CD14-positive monocyte (primary cell): ENCODE measurements around the gene UBE3C. TPM values are rescaled to one million over a fixed set of nuclear protein-coding genes. Genes with fewer than 3 reads are reported as not detected.

Source experiments
- DNase-seq, 3 donors: peaks; one replicate each; pipeline ENCODE4 v3.0.0-alpha.2; 2011 to 2022
- H2AFZ ChIP-seq: 2 replicates; pipeline ENCODE4 v1.6.0; 2012; ENCODE audit warnings: mild to moderate bottlenecking, low read depth, low read length, inconsistent platforms; ENCODE audit not compliant: insufficient read depth, poor library complexity, severe bottlenecking
- H3K27ac ChIP-seq, 2 donors: 1 replicate in 1 of 2; 2 replicates in 1 of 2; pipeline ENCODE4 v1.5.1; 2012 to 2013; ENCODE audit warnings: low read length in 2 of 2, control low read depth in 1 of 2, inconsistent platforms in 1 of 2, low read depth in 1 of 2, mild to moderate bottlenecking in 1 of 2
- H3K27me3 ChIP-seq, 2 donors: one replicate each; pipeline versions ENCODE4 v1.6.0 to v1.6.1; 2011 to 2013; ENCODE audit warnings: low read length in 2 of 2; ENCODE audit not compliant: control insufficient read depth in 2 of 2, insufficient read depth in 2 of 2
- H3K36me3 ChIP-seq, 2 donors: replicated peaks in 1 of 2; 1 replicate in 1 of 2; 2 replicates in 1 of 2; pipeline versions ENCODE4 v1.5.1 to v1.6.1; 2012 to 2013; ENCODE audit warnings: low read length in 2 of 2, control low read depth in 1 of 2, inconsistent platforms in 1 of 2, mild to moderate bottlenecking in 1 of 2; ENCODE audit not compliant: insufficient read depth in 2 of 2, control insufficient read depth in 1 of 2
- H3K4me1 ChIP-seq, 2 donors: 1 replicate in 1 of 2; 2 replicates in 1 of 2; pipeline versions ENCODE4 v1.5.1 to v1.6.1; 2012 to 2013; ENCODE audit warnings: low read length in 2 of 2, control low read depth in 1 of 2, inconsistent platforms in 1 of 2, mild to moderate bottlenecking in 1 of 2, moderate library complexity in 1 of 2; ENCODE audit not compliant: insufficient read depth in 2 of 2, control insufficient read depth in 1 of 2
- H3K4me2 ChIP-seq: replicated peaks from 2 replicates; pipeline ENCODE3; 2012; ENCODE audit warnings: low read length, moderate library complexity, mild to moderate bottlenecking; ENCODE audit not compliant: poor library complexity, severe bottlenecking; ENCODE audit errors: extremely low read depth
- H3K4me3 ChIP-seq, 3 experiments: fragments of 200-600 bp in 1 of 3; sonication (generic) in 1 of 3; replicated peaks in 1 of 3; 1 replicate in 2 of 3; 2 replicates in 1 of 3; pipeline ENCODE4 v1.5.1; 2011 to 2013; ENCODE audit warnings: low read length in 3 of 3, mild to moderate bottlenecking in 3 of 3, control low read depth in 2 of 3, low read depth in 2 of 3, inconsistent platforms in 1 of 3, moderate library complexity in 1 of 3
- H3K79me2 ChIP-seq: 2 replicates; pipeline ENCODE4 v1.6.0; 2012; ENCODE audit warnings: mild to moderate bottlenecking, control low read depth, inconsistent platforms, low read length, moderate library complexity; ENCODE audit not compliant: insufficient read depth
- H3K9ac ChIP-seq: 2 replicates; pipeline ENCODE4 v1.6.0; 2017; ENCODE audit warnings: low read length, mild to moderate bottlenecking; ENCODE audit not compliant: insufficient read depth, poor library complexity, severe bottlenecking
- H3K9me3 ChIP-seq, 2 donors: replicated peaks in 1 of 2; 1 replicate in 1 of 2; 2 replicates in 1 of 2; pipeline versions ENCODE4 v1.5.1 to v1.6.1; 2012 to 2013; ENCODE audit warnings: low read length in 2 of 2, control low read depth in 1 of 2; ENCODE audit not compliant: control insufficient read depth in 1 of 2, insufficient read depth in 1 of 2
- H4K20me1 ChIP-seq: 2 replicates; pipeline ENCODE4 v1.6.0; 2012; ENCODE audit warnings: mild to moderate bottlenecking, low read length, control low read depth, moderate library complexity; ENCODE audit not compliant: insufficient read depth
- H3K27ac Mint-ChIP-seq, 7 donors: one replicate each; pipeline ENCODE4 v1.8.0; 2020; ENCODE audit warnings: mild to moderate bottlenecking in 7 of 7, mixed read lengths in 7 of 7, moderate library complexity in 6 of 7, inconsistent platforms in 2 of 7
- H3K27me3 Mint-ChIP-seq, 3 donors: one replicate each; pipeline ENCODE4 v1.8.0; 2021 to 2022; ENCODE audit warnings: low read depth in 3 of 3, mild to moderate bottlenecking in 3 of 3, mixed read lengths in 3 of 3, moderate library complexity in 3 of 3, inconsistent platforms in 1 of 3
- H3K36me3 Mint-ChIP-seq, 2 donors: one replicate each; pipeline ENCODE4 v1.8.0; 2020; ENCODE audit warnings: mixed read lengths in 2 of 2, inconsistent platforms in 1 of 2, mild to moderate bottlenecking in 1 of 2
- H3K4me1 Mint-ChIP-seq: one replicate; pipeline ENCODE4 v1.8.0; 2020; ENCODE audit warnings: mild to moderate bottlenecking, mixed read lengths
- H3K4me3 Mint-ChIP-seq, 2 donors: one replicate each; pipeline ENCODE4 v1.8.0; 2020; ENCODE audit warnings: mild to moderate bottlenecking in 2 of 2, mixed read lengths in 2 of 2, moderate library complexity in 1 of 2
- H3K9me3 Mint-ChIP-seq, 7 donors: one replicate each; pipeline ENCODE4 v1.8.0; 2020 to 2022; ENCODE audit warnings: mixed read lengths in 7 of 7, mild to moderate bottlenecking in 6 of 7, moderate library complexity in 6 of 7, inconsistent platforms in 2 of 7
- WGBS: methylation state at CpG from one replicate; pipeline ENCODE4 v1.1.5; 2013; ENCODE audit warnings: missing lambda C conversion rate; ENCODE audit not compliant: insufficient coverage; 5-methylcytosine and 5-hydroxymethylcytosine counted together
- intact Hi-C, 2 donors: fragments of 100-400 bp; cut with micrococcal nuclease; formaldehyde crosslinking; loops; one replicate each; pipeline versions ENCODE4 v1.15.0 to v1.15.1; 2023
- polyA plus RNA-seq, 3 donors: library from polyadenylated mRNA; depleted of rRNA in 1 of 3; unstranded in 2 of 3; stranded (reverse) in 1 of 3; fragments of 300-500 nt in 2 of 3; fragments of >200 nt in 1 of 3; fragmentation: Illumina TruSeq in 2 of 3; gene quantifications; 1 replicate in 2 of 3; 2 replicates in 1 of 3; pipeline ENCODE4 v1.2.3, GENCODE V29; 2012 to 2021
- TF ChIP-seq, protein P1 (sequence below): fragments of 200-600 bp; IDR thresholded peaks from one replicate; pipeline ENCODE4 v1.8.0; 2022; ENCODE audit warnings: antibody characterized with exemption, mild to moderate bottlenecking

UBE3C gene
- polyA plus RNA-seq, 3 donors: 19.5 to 34.5 (median 24.3) TPM

DNA sequence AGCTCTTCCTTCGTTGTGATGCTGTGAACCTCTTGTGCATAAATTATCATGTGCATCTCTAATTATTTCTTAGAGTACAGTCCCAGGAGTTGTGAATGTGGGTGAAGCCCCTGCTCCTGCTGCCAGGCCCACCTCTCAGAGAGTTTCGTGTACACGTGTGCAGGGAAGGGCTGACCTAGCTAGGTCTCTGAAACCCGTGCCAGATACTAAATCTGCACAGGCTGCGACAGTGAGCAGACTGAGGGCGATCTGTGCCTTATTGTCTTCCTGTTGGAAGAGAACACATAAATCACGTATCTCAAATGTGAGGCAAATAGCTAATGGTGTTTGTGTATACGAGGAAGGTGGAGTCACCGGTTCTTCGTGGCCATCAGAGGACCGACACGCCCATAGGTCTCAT is 126.3 kb downstream of the UBE3C start:
- Histone ChIP-seq H2AFZ (no peak overlapping the region), H3K9me3 (no peaks in the 10 kb centered on the region), H3K4me2 (no peak overlapping the region), H3K4me3 (no peak overlapping the region), H3K79me2 (no peaks in the 10 kb centered on the region), H3K9ac (no peak overlapping the region), H3K27ac (no peak overlapping the region), H3K4me1 (no peaks in the 10 kb centered on the region), H3K36me3 (peaks cover 63 to 91% of the 10 kb centered on the region in 2 donors), H3K27me3 (no peaks in the 10 kb centered on the region), H4K20me1 (no peaks in the 10 kb centered on the region)
- H3K9me3 Mint-ChIP-seq: no peaks in the 10 kb centered on the region
- no peaks in the 10 kb centered on the region for H3K27me3 Mint-ChIP-seq
- H3K27ac Mint-ChIP-seq: peak overlapping the region in 2 of 7 donors; percentile 13 to 26
- H3K4me3 Mint-ChIP-seq: no peak overlapping the region
- peaks cover 63 to 87% of the 10 kb centered on the region in 2 donors for H3K36me3 Mint-ChIP-seq
- no peak for DNase-seq
- WGBS: 97% methylated on average over 11 of the region's 12 CpGs
- TF ChIP-seq, protein P1, sequence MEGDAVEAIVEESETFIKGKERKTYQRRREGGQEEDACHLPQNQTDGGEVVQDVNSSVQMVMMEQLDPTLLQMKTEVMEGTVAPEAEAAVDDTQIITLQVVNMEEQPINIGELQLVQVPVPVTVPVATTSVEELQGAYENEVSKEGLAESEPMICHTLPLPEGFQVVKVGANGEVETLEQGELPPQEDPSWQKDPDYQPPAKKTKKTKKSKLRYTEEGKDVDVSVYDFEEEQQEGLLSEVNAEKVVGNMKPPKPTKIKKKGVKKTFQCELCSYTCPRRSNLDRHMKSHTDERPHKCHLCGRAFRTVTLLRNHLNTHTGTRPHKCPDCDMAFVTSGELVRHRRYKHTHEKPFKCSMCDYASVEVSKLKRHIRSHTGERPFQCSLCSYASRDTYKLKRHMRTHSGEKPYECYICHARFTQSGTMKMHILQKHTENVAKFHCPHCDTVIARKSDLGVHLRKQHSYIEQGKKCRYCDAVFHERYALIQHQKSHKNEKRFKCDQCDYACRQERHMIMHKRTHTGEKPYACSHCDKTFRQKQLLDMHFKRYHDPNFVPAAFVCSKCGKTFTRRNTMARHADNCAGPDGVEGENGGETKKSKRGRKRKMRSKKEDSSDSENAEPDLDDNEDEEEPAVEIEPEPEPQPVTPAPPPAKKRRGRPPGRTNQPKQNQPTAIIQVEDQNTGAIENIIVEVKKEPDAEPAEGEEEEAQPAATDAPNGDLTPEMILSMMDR: no peak
- intact Hi-C loops: no loop called here
- H3K4me1 Mint-ChIP-seq: no peaks in the 10 kb centered on the region

DNA sequence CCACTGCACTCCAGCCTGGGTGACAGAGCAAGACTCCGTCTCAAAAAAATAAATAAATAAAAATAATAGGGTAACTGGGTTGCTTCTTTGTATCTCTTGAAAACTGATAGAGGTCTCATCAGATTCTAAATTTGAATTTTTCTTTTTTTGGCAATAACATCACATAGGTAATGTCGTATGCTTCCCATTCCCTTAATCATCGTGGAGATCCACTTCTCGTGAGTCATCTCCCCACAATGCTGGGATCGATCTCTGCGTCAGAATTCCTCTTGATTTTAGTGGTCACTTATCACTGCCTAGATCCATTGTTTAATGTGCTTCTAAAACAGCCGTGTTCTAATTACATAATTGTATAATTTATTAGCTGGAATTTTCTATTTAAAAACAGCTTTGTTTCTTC is 127.5 kb downstream of the UBE3C start:
- H3K4me1 Mint-ChIP-seq: no peaks in the 10 kb centered on the region
- intact Hi-C loops: no loop called here
- Histone ChIP-seq H2AFZ (no peak overlapping the region), H3K79me2 (no peaks in the 10 kb centered on the region), H4K20me1 (no peaks in the 10 kb centered on the region), H3K4me3 (no peak overlapping the region), H3K27me3 (no peaks in the 10 kb centered on the region), H3K4me2 (no peak overlapping the region), H3K4me1 (no peaks in the 10 kb centered on the region), H3K9me3 (no peaks in the 10 kb centered on the region), H3K27ac (no peak overlapping the region), H3K9ac (no peak overlapping the region), H3K36me3 (peaks cover 66 to 94% of the 10 kb centered on the region in 2 donors)
- H3K27me3 Mint-ChIP-seq: no peaks in the 10 kb centered on the region
- TF ChIP-seq, protein P1: no peak
- H3K36me3 Mint-ChIP-seq: peaks cover 65 to 84% of the 10 kb centered on the region in 2 donors
- no peak overlapping the region for H3K4me3 Mint-ChIP-seq
- WGBS: 100% methylated on average over 2 of the region's 7 CpGs
- DNase-seq: no peak
- no peaks in the 10 kb centered on the region for H3K9me3 Mint-ChIP-seq
- H3K27ac Mint-ChIP-seq: no peak overlapping the region
